Naive B cell (primary cell): ENCODE data around the gene OR5K1. TPM values are rescaled to one million over a fixed set of nuclear protein-coding genes. Genes with fewer than 3 reads are reported as not detected.

Experiments
- ATAC-seq, 2 donors: fragments of 150-1000 bp; cut with Tn5 transposase; 2 replicates each; pipeline ENCODE4 v1.10.0; 2021; ENCODE audit warnings: low read depth in 2 of 2, mild to moderate bottlenecking in 2 of 2, moderate library complexity in 2 of 2
- DNase-seq: peaks from one replicate; pipeline ENCODE4 v3.0.0; 2022
- H3K27ac Mint-ChIP-seq, 6 donors: one replicate each; pipeline ENCODE4 v1.8.0; 2020 to 2022; ENCODE audit warnings: mild to moderate bottlenecking in 6 of 6, mixed read lengths in 6 of 6, moderate library complexity in 5 of 6, inconsistent platforms in 2 of 6
- H3K27me3 Mint-ChIP-seq, 3 donors: one replicate each; pipeline ENCODE4 v1.8.0; 2021 to 2022; ENCODE audit warnings: mixed read lengths in 3 of 3, mild to moderate bottlenecking in 1 of 3
- H3K36me3 Mint-ChIP-seq, 2 donors: one replicate each; pipeline ENCODE4 v1.8.0; 2020 to 2022; ENCODE audit warnings: mixed read lengths in 2 of 2, inconsistent platforms in 1 of 2, mild to moderate bottlenecking in 1 of 2
- H3K4me1 Mint-ChIP-seq, 3 donors: one replicate each; pipeline ENCODE4 v1.8.0; 2020 to 2022; ENCODE audit warnings: mixed read lengths in 3 of 3, inconsistent platforms in 1 of 3, mild to moderate bottlenecking in 1 of 3, moderate library complexity in 1 of 3
- H3K4me3 Mint-ChIP-seq, 8 donors: one replicate each; pipeline ENCODE4 v1.8.0; 2020 to 2022; ENCODE audit warnings: mild to moderate bottlenecking in 8 of 8, mixed read lengths in 8 of 8, moderate library complexity in 8 of 8, inconsistent platforms in 2 of 8
- H3K9me3 Mint-ChIP-seq, 7 donors: one replicate each; pipeline ENCODE4 v1.8.0; 2020 to 2022; ENCODE audit warnings: mixed read lengths in 7 of 7, mild to moderate bottlenecking in 5 of 7, inconsistent platforms in 2 of 7, moderate library complexity in 1 of 7
- polyA plus RNA-seq, 6 donors: library from polyadenylated mRNA; unstranded; fragments of 300-500 nt; fragmentation: Illumina TruSeq; gene quantifications; one replicate each; pipeline ENCODE4 v1.2.3, GENCODE V29; 2021; ENCODE audit warnings: low read depth in 6 of 6

Gene OR5K1
- polyA plus RNA-seq = not detected

DNA sequence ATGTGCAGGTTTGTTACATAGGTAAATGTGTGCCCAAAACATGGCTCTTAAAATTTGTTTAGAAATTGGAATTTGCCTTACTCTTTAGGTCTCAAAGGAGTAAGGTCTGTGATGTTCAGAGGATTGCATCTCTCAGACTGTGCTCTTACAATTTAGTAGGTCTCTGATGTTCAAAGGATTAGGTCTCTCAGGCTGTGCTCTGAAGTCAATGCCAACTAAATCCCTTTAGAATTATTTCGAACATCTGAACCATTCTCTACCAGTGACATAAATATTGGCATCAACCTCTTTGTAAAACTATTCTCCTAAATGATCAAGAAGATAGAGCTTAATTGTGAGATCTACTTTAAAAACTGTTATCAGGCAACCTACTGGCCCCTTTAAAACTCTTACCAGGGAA, at the start of gene OR5K1:
Gene OR5K1, plus strand, starts transcription at position 301 of the 400 bp plus-strand sequence. CDS start 6,376 bp downstream, outside the sequence.
- no peak for ATAC-seq
- Mint-ChIP-seq H3K27me3 (peaks cover 0 to 5% (median 0%) of the 10 kb centered on the region in 3 donors), H3K27ac (no peak within 1 kb of the TSS), H3K9me3 (peaks cover 4 to 15% (median 9%) of the 10 kb centered on the region in 7 donors), H3K4me3 (no peak within 1 kb of the TSS), H3K36me3 (no peaks in the 10 kb centered on the region), H3K4me1 (no peaks in the 10 kb centered on the region)
- no peak for DNase-seq

DNA sequence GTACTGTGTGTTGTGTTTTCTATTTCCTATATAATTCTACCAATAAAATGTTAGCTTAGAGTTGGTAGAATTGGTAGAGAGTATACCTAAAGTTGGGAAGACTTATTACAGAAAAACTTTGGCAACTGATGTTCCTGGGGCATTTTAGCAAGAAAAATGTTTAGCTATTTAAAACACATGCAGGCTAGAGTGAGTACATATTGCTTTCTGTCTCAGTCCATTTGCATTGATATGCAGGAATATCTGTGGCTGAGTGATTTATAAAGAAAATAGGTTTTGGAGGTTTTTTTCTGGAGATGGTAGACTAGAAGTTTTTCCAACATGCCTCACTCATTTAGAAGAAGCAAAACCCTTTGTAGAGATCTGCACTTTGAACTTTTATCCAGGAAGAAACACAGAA, 30.4 kb upstream of the OR5K1 start:
- peaks cover 17 to 44% (median 27%) of the 10 kb centered on the region in 7 donors for H3K9me3 Mint-ChIP-seq
- H3K27ac Mint-ChIP-seq = peak overlapping the region in 1 of 6 donors; percentile 21
- ATAC-seq (no peak), DNase-seq (no peak)
- peaks cover 14 to 20% of the 10 kb centered on the region in 2 donors for H3K36me3 Mint-ChIP-seq
- no peaks in the 10 kb centered on the region for H3K4me1 Mint-ChIP-seq
- H3K27me3 Mint-ChIP-seq = no peaks in the 10 kb centered on the region
- no peak overlapping the region for H3K4me3 Mint-ChIP-seq

DNA sequence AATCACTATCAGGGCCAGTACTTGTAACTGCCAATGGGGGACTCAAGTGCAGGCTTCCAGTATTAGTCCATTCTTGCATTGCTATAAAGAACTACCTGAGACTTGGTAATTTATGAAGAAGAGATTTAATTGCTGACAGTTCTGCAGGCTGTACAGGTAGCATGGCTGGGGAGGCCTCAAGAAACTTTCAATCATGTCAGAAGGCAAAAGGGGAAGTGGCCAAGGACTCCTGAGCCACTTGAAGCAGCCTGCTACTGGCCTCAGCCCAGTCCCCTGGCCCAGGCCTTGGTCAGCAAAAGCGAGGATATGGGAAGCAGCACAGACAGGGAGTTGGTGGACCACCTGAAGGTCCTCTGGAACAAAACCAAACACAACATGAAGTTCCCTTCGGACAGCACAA, 29.2 kb upstream of the OR5K1 start:
- Mint-ChIP-seq H3K36me3 (peaks cover 14 to 20% of the 10 kb centered on the region in 2 donors), H3K4me3 (no peak overlapping the region), H3K4me1 (no peaks in the 10 kb centered on the region), H3K27me3 (no peaks in the 10 kb centered on the region), H3K9me3 (peaks cover 13 to 33% (median 23%) of the 10 kb centered on the region in 7 donors), H3K27ac (peak overlapping the region in 1 of 6 donors; percentile 24)
- no peak for DNase-seq
- ATAC-seq = no peak

DNA sequence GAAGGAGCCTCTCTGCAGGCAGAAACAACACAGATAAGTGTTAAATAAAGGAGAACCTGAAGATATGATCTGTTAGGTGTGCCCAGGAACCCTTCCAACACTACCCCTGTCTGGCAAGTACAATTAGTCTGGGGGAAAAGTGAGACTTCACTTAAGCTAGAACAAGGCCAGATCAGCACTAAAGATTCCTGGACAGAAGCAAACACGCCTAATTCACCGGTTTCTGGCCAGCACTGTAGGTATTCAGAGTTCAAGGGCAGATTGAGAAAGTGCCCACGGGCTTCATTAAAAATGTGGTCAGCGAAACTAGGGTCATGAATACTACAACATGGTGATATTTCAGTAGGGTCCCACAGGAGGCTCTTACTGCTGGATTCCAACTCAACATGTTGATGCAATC, 28.6 kb upstream of the OR5K1 start:
- DNase-seq (no peak), ATAC-seq (no peak)
- peaks cover 11 to 13% of the 10 kb centered on the region in 2 donors for H3K36me3 Mint-ChIP-seq
- no peaks in the 10 kb centered on the region for H3K4me1 Mint-ChIP-seq
- H3K4me3 Mint-ChIP-seq = no peak overlapping the region
- no peaks in the 10 kb centered on the region for H3K27me3 Mint-ChIP-seq
- H3K27ac Mint-ChIP-seq = no peak overlapping the region
- peaks cover 7 to 26% (median 16%) of the 10 kb centered on the region in 7 donors for H3K9me3 Mint-ChIP-seq

DNA sequence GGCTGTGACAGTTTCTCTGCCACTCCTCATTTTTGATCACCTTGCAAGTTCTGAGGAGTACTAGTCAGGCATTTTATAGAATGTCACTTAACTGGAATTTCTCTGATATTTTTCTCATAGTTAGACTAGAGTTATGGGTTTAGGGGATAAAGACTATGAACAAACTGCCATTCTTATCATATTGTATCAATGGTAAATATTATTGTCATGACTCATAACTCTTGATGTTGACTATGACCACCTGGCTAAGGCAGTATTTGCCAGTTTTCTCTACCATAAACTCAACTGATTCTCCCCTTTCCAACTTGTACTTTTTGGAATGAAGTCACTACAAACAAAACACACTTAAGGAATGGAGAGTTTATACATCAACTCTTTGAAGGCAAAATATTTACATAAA, 22.7 kb upstream of the OR5K1 start:
- peaks cover 0 to 4% (median 0%) of the 10 kb centered on the region in 7 donors for H3K9me3 Mint-ChIP-seq
- no peak overlapping the region for H3K4me3 Mint-ChIP-seq
- H3K27ac Mint-ChIP-seq = no peak overlapping the region
- H3K27me3 Mint-ChIP-seq = peaks cover 0 to 3% (median 0%) of the 10 kb centered on the region in 3 donors
- no peak for ATAC-seq
- no peaks in the 10 kb centered on the region for H3K36me3 Mint-ChIP-seq
- no peaks in the 10 kb centered on the region for H3K4me1 Mint-ChIP-seq
- no peak for DNase-seq

DNA sequence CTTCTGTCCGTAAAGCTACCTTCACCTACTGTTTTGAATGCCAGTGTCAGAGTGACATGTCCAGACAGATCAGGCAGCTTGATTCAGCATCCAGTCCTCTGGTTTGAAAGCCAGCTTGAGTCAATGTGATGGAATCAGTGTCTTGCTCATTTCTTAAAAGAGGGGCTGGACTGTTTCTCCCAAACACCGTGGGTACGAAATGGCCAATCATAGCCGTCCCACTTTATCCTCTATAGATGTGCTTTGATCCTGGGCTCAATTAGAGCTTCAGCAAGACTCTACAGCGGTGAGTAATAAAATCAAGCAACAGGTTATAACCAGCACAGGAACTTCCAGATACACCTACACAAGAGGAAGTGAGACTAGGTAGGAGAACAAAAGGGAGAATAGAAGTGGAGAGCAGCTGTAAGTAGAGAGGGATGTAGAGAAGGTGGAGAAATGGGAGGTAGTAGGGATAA, 17.0 kb upstream of the OR5K1 start:
- Mint-ChIP-seq H3K4me3 (peak overlapping the region in 1 of 8 donors; percentile 18), H3K4me1 (no peaks in the 10 kb centered on the region), H3K9me3 (peaks cover 0 to 6% (median 3%) of the 10 kb centered on the region in 7 donors), H3K27ac (no peak overlapping the region), H3K36me3 (no peaks in the 10 kb centered on the region), H3K27me3 (peaks cover 0 to 8% (median 0%) of the 10 kb centered on the region in 3 donors)
- DNase-seq = no peak
- ATAC-seq = no peak

DNA sequence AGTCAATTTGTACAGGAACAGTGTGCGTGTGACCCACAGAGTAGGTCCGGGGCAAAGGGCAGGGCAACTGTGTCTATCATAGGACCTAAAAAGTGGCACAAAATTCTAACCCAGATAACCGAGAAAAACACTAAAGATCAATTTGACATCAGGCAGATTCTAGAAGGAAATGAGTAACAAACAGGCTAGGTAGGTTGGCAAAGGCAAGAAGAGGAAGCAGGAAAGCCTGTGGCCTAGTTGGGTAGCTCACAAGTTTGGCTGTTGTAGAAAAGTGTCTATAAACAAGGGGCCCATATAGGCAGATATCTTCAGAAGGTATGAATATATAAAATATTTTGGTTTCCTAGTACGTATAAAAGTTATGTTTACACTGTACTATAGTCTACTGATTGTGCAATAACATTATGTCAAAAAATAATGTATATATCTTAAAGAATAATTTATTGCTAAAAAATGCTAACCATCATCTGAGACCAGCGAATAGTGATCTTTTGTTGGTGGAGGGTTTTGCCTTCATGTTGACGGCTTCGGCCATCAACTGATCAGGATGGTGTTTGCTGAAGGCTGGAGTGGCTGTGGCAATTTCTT, 13.3 kb upstream of the OR5K1 start:
- H3K9me3 Mint-ChIP-seq = peaks cover 0 to 6% (median 2%) of the 10 kb centered on the region in 7 donors
- no peak overlapping the region for H3K27ac Mint-ChIP-seq
- ATAC-seq (no peak), DNase-seq (no peak)
- H3K27me3 Mint-ChIP-seq = peaks cover 0 to 8% (median 0%) of the 10 kb centered on the region in 3 donors
- no peak overlapping the region for H3K4me3 Mint-ChIP-seq
- H3K36me3 Mint-ChIP-seq = no peaks in the 10 kb centered on the region
- H3K4me1 Mint-ChIP-seq = no peaks in the 10 kb centered on the region

DNA sequence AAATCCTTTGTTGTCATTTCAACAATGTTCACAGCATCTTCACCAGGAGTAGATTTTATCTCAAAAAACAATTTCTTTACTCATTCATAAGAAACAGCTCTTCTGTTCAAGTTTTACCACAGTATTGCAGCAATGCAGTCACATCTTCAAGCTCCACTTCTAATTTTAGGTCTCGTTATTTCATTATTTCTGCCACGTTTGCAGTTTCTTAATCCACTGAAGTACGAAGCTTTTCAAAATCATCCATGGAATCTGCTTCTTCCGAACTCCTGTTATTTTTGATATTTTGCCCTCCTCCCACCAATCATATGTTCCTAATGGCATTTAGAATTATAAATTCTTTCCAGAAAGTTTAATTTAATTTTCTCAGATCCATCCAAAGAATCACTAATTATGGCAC, 12.6 kb upstream of the OR5K1 start:
- Mint-ChIP-seq H3K9me3 (peaks cover 0 to 6% (median 2%) of the 10 kb centered on the region in 7 donors), H3K4me3 (no peak overlapping the region), H3K27ac (no peak overlapping the region), H3K4me1 (no peaks in the 10 kb centered on the region), H3K36me3 (no peaks in the 10 kb centered on the region), H3K27me3 (peaks cover 0 to 5% (median 0%) of the 10 kb centered on the region in 3 donors)
- DNase-seq = no peak
- ATAC-seq = no peak

DNA sequence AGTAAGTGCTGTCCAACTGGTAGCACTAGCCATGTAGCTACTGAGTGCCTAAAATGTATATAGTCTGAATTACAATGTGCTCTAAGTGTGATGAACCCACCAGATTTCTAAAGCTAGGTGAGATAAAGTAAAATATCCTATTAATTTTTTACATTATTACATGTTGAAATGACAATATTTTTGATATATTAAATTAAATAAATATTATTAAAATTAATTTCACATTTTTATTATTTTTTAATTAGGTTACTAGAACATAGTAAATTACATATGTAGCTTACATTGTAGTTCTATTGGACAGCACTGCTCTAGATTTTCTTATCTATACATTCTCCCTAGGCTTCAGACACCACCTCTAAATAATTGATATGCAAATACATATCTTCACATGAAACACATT, 9.2 kb upstream of the OR5K1 start:
- ATAC-seq (no peak), DNase-seq (no peak)
- no peaks in the 10 kb centered on the region for H3K4me1 Mint-ChIP-seq
- no peaks in the 10 kb centered on the region for H3K36me3 Mint-ChIP-seq
- H3K27ac Mint-ChIP-seq = no peak overlapping the region
- H3K27me3 Mint-ChIP-seq = no peaks in the 10 kb centered on the region
- H3K9me3 Mint-ChIP-seq = peaks cover under 1 to 6% (median 3%) of the 10 kb centered on the region in 7 donors
- no peak overlapping the region for H3K4me3 Mint-ChIP-seq

DNA sequence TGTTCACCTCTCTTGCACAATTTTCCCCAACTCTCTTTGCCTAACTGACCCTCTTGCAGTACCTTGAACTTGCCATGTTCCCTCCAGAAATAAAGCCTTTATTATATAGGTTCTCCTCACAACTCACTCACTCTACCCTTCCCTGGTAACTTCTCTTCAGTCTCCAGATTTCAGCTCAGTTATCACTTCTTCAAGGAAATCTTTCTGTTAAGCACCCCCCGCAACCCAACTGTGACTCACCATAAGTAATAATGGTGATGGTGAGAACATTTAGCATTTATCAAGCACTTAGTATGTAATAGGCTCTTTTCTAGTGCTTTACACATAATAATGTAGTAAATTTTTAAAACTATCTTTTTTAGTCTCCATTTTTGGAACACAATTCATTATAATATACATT, 8.1 kb upstream of the OR5K1 start:
- DNase-seq = no peak
- no peak for ATAC-seq
- Mint-ChIP-seq H3K36me3 (no peaks in the 10 kb centered on the region), H3K27me3 (no peaks in the 10 kb centered on the region), H3K9me3 (peaks cover 1 to 11% (median 4%) of the 10 kb centered on the region in 7 donors), H3K27ac (no peak overlapping the region), H3K4me3 (no peak overlapping the region), H3K4me1 (no peaks in the 10 kb centered on the region)

DNA sequence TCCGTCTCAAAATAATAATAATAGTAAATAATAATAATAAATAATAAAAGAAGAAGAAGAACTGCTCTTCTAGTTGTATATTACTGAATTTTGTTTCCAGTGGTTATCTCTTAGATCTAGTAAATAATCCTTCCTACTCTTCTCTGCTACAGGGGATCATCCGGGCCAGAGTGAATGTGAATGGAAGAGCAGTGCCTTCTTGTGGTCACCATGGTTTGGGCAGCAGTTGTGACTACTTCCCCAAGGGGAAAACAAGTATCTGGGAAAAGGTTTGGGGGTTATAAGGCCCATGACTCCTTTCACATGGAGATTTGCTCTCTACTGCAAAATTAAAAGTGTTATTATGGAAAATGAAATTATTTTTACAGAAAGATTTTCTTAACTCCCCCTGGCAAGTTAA, 5.5 kb upstream of the OR5K1 start:
- H3K27me3 Mint-ChIP-seq = peaks cover 0 to 5% (median 0%) of the 10 kb centered on the region in 3 donors
- H3K4me1 Mint-ChIP-seq = no peaks in the 10 kb centered on the region
- no peak overlapping the region for H3K4me3 Mint-ChIP-seq
- ATAC-seq = no peak
- H3K27ac Mint-ChIP-seq = peak overlapping the region in 1 of 6 donors; percentile 8
- DNase-seq = no peak
- H3K9me3 Mint-ChIP-seq = peaks cover 1 to 12% (median 8%) of the 10 kb centered on the region in 7 donors
- H3K36me3 Mint-ChIP-seq = no peaks in the 10 kb centered on the region

DNA sequence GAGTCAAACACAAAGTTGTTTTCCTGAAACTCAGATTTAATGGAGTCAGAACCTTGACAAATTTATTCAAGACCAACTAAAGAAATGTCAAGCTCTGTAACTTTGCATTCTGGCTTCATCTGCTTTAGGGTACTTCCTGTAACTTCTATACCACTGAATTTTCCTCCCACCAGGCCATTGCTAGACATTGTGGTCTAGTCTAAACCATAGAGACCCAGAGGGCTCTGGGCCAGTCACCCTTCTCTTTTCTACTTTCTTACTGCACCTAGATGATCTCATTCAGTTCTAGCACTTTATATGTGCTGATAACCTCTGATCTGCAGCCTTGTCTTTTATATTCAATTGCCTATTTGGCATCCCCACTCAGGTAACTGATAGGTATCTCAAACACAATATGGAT, 2.8 kb upstream of the OR5K1 start:
- H3K4me1 Mint-ChIP-seq = no peaks in the 10 kb centered on the region
- H3K36me3 Mint-ChIP-seq = no peaks in the 10 kb centered on the region
- peaks cover 0 to 5% (median 0%) of the 10 kb centered on the region in 3 donors for H3K27me3 Mint-ChIP-seq
- DNase-seq (no peak), ATAC-seq (no peak)
- peak overlapping the region in 1 of 8 donors; percentile 57 for H3K4me3 Mint-ChIP-seq
- H3K9me3 Mint-ChIP-seq = peaks cover 4 to 14% (median 8%) of the 10 kb centered on the region in 7 donors
- H3K27ac Mint-ChIP-seq = no peak overlapping the region

DNA sequence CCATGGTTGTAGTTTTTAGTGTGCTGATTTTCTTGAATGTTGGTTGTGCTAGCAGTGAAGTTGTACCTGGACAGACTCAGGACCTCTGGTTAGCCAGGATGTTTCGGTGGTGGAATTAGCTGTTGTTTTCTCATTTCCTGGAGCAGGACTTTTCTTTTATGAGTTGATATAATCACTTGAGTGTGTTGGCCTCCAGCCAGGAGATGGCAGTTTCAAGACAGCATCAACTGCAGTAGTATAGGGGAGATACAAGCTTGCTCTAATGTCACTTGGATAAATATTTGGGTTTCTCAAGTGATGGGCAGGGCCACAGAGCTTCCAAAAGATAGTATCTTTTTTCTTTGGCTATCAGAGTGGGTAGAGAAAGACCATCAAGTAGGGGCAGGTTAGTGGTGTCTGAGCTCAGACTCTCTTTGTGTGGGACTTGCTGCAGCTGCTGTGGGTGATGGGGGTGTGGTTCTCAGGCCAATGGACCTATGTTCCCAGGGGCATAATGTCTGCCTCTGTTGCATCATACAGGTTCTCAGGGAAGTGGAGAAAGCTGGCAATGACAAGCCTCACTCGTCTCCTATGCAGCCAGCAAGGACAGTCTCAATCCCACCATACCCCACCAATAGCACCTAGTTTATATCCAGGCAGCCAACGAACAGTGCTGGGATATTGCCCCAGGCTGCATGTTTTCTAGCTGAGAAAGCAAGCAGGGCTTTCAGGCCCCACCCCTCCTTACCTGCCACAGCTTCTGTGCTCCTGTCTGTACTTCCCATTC, 19.9 kb downstream of the OR5K1 start:
- H3K4me3 Mint-ChIP-seq = no peak overlapping the region
- no peak for DNase-seq
- peaks cover 10 to 80% (median 34%) of the 10 kb centered on the region in 7 donors for H3K9me3 Mint-ChIP-seq
- ATAC-seq = no peak
- H3K36me3 Mint-ChIP-seq = peaks cover 11 to 14% of the 10 kb centered on the region in 2 donors
- H3K4me1 Mint-ChIP-seq = no peaks in the 10 kb centered on the region
- peaks cover 0 to 21% (median 0%) of the 10 kb centered on the region in 3 donors for H3K27me3 Mint-ChIP-seq
- H3K27ac Mint-ChIP-seq = no peak overlapping the region

DNA sequence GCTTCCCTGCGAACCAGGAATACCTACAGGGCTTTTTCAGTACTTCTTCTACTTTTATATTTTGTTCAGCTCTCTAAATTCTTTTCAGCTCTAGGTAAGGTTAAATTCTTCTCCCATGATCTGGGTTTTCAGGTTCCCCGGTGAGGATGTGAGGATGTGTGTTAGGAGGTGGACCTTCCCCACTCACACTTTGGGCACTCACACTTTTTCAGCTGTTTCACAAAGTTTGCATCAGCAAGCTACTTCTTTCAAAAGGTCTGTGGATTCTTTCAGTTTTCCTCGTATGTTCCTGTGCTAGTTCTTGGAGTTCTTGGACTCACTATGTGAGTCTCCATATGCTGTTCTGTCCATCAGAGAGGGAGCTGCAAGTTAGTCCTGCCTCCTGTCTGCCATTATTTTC, 20.6 kb downstream of the OR5K1 start:
- Mint-ChIP-seq H3K27ac (no peak overlapping the region), H3K4me1 (no peaks in the 10 kb centered on the region), H3K9me3 (peaks cover 17 to 83% (median 41%) of the 10 kb centered on the region in 7 donors), H3K27me3 (peaks cover 0 to 28% (median 0%) of the 10 kb centered on the region in 3 donors), H3K36me3 (peaks cover 11 to 21% of the 10 kb centered on the region in 2 donors), H3K4me3 (no peak overlapping the region)
- no peak for ATAC-seq
- no peak for DNase-seq
